Activated naive CD8-positive, alpha-beta T cell (primary cell): Measurements from ENCODE around the gene SNRPD2.

Source experiments
- H3K27ac Mint-ChIP-seq: one replicate; pipeline ENCODE4 v1.8.0; 2021; ENCODE audit warnings: mixed read lengths
- H3K27me3 Mint-ChIP-seq: one replicate; pipeline ENCODE4 v1.8.0; 2021; ENCODE audit warnings: mixed read lengths
- H3K36me3 Mint-ChIP-seq: one replicate; pipeline ENCODE4 v1.8.0; 2021; ENCODE audit warnings: mixed read lengths
- H3K4me1 Mint-ChIP-seq: one replicate; pipeline ENCODE4 v1.8.0; 2021; ENCODE audit warnings: low read depth, mixed read lengths
- H3K4me3 Mint-ChIP-seq: one replicate; pipeline ENCODE4 v1.8.0; 2021; ENCODE audit warnings: mild to moderate bottlenecking, mixed read lengths
- H3K9me3 Mint-ChIP-seq: one replicate; pipeline ENCODE4 v1.8.0; 2021; ENCODE audit warnings: low read depth, mixed read lengths

The SNRPD2 gene

GRCh38 chr19:45677351-45678230 is 14.2 kb downstream of the SNRPD2 start:
- H3K27me3 Mint-ChIP-seq = no peaks in the 10 kb centered on the region
- H3K4me1 Mint-ChIP-seq = peaks cover 17% of the 10 kb centered on the region
- no peaks in the 10 kb centered on the region for H3K9me3 Mint-ChIP-seq
- peak overlapping the region; percentile 7 for H3K27ac Mint-ChIP-seq
- H3K36me3 Mint-ChIP-seq = no peaks in the 10 kb centered on the region
- H3K4me3 Mint-ChIP-seq = peak overlapping the region; percentile 85

GRCh38 chr19:45676851-45677263 is 14.9 kb downstream of the SNRPD2 start:
- Mint-ChIP-seq H3K36me3 (no peaks in the 10 kb centered on the region), H3K4me1 (peaks cover 15% of the 10 kb centered on the region), H3K9me3 (no peaks in the 10 kb centered on the region), H3K4me3 (peak overlapping the region; percentile 78), H3K27ac (no peak overlapping the region), H3K27me3 (no peaks in the 10 kb centered on the region)

GRCh38 chr19:45674946-45675345 is 16.8 kb downstream of the SNRPD2 start:
- Mint-ChIP-seq H3K9me3 (no peaks in the 10 kb centered on the region), H3K27me3 (no peaks in the 10 kb centered on the region), H3K27ac (no peak overlapping the region), H3K36me3 (no peaks in the 10 kb centered on the region), H3K4me1 (peaks cover 19% of the 10 kb centered on the region), H3K4me3 (no peak overlapping the region)

GRCh38 chr19:45670670-45671453 is 20.9 kb downstream of the SNRPD2 start:
- H3K36me3 Mint-ChIP-seq = no peaks in the 10 kb centered on the region
- no peak overlapping the region for H3K27ac Mint-ChIP-seq
- H3K27me3 Mint-ChIP-seq = no peaks in the 10 kb centered on the region
- peaks cover 28% of the 10 kb centered on the region for H3K4me1 Mint-ChIP-seq
- no peaks in the 10 kb centered on the region for H3K9me3 Mint-ChIP-seq
- peak overlapping the region; percentile 58 for H3K4me3 Mint-ChIP-seq

- Mint-ChIP-seq H3K4me3 (peak overlapping the region; percentile 92), H3K9me3 (no peaks in the 10 kb centered on the region), H3K36me3 (no peaks in the 10 kb centered on the region), H3K27me3 (no peaks in the 10 kb centered on the region), H3K27ac (peak overlapping the region; percentile 69), H3K4me1 (peaks cover 31% of the 10 kb centered on the region)
Measured at GRCh38 chr19:45668342-45668871, 23.3 kb downstream of the SNRPD2 start.

- H3K36me3 Mint-ChIP-seq = no peaks in the 10 kb centered on the region
- peak within 1 kb of the TSS; percentile 92 for H3K4me3 Mint-ChIP-seq
- peak within 1 kb of the TSS; percentile 69 for H3K27ac Mint-ChIP-seq
- no peaks in the 10 kb centered on the region for H3K27me3 Mint-ChIP-seq
- H3K4me1 Mint-ChIP-seq = peaks cover 31% of the 10 kb centered on the region
- no peaks in the 10 kb centered on the region for H3K9me3 Mint-ChIP-seq
Measured at GRCh38 chr19:45667620-45668341, 24.0 kb downstream of the SNRPD2 start, which contains the start of gene GIPR. GIPR (plus strand) TSS chr19:45668221; CDS start chr19:45669521, 1,300 bp downstream.

GRCh38 chr19:45664575-45664974 is 27.2 kb downstream of the SNRPD2 start:
- Mint-ChIP-seq H3K36me3 (no peaks in the 10 kb centered on the region), H3K27ac (peak overlapping the region; percentile 6), H3K9me3 (no peaks in the 10 kb centered on the region), H3K27me3 (no peaks in the 10 kb centered on the region), H3K4me3 (no peak overlapping the region), H3K4me1 (peaks cover 22% of the 10 kb centered on the region)

GRCh38 chr19:45663800-45664199 is 28.0 kb downstream of the SNRPD2 start:
- H3K27ac Mint-ChIP-seq = no peak overlapping the region
- no peaks in the 10 kb centered on the region for H3K9me3 Mint-ChIP-seq
- no peaks in the 10 kb centered on the region for H3K36me3 Mint-ChIP-seq
- H3K4me3 Mint-ChIP-seq = no peak overlapping the region
- peaks cover 17% of the 10 kb centered on the region for H3K4me1 Mint-ChIP-seq
- H3K27me3 Mint-ChIP-seq = no peaks in the 10 kb centered on the region

GRCh38 chr19:45660636-45661035 is 31.1 kb downstream of the SNRPD2 start:
- Mint-ChIP-seq H3K27ac (no peak overlapping the region), H3K4me3 (no peak overlapping the region), H3K27me3 (no peaks in the 10 kb centered on the region), H3K9me3 (no peaks in the 10 kb centered on the region), H3K4me1 (peaks cover 3% of the 10 kb centered on the region), H3K36me3 (no peaks in the 10 kb centered on the region)

- Mint-ChIP-seq H3K36me3 (no peaks in the 10 kb centered on the region), H3K27ac (no peak overlapping the region), H3K9me3 (no peaks in the 10 kb centered on the region), H3K4me1 (no peaks in the 10 kb centered on the region), H3K4me3 (no peak overlapping the region), H3K27me3 (no peaks in the 10 kb centered on the region)
Measured at GRCh38 chr19:45659096-45659729, 32.5 kb downstream of the SNRPD2 start.

- Mint-ChIP-seq H3K36me3 (no peaks in the 10 kb centered on the region), H3K4me1 (no peaks in the 10 kb centered on the region), H3K27me3 (no peaks in the 10 kb centered on the region), H3K9me3 (no peaks in the 10 kb centered on the region), H3K27ac (no peak overlapping the region), H3K4me3 (no peak overlapping the region)
Measured at GRCh38 chr19:45657520-45658167, 34.1 kb downstream of the SNRPD2 start.

- no peaks in the 10 kb centered on the region for H3K36me3 Mint-ChIP-seq
- H3K4me3 Mint-ChIP-seq = no peak overlapping the region
- H3K27ac Mint-ChIP-seq = no peak overlapping the region
- H3K27me3 Mint-ChIP-seq = no peaks in the 10 kb centered on the region
- no peaks in the 10 kb centered on the region for H3K9me3 Mint-ChIP-seq
- no peaks in the 10 kb centered on the region for H3K4me1 Mint-ChIP-seq
Measured at GRCh38 chr19:45655073-45655472, 36.7 kb downstream of the SNRPD2 start.

GRCh38 chr19:45653634-45654033 is 38.1 kb downstream of the SNRPD2 start:
- H3K4me1 Mint-ChIP-seq = no peaks in the 10 kb centered on the region
- H3K9me3 Mint-ChIP-seq = no peaks in the 10 kb centered on the region
- no peaks in the 10 kb centered on the region for H3K36me3 Mint-ChIP-seq
- H3K27me3 Mint-ChIP-seq = no peaks in the 10 kb centered on the region
- H3K4me3 Mint-ChIP-seq = no peak overlapping the region
- H3K27ac Mint-ChIP-seq = no peak overlapping the region

GRCh38 chr19:45650722-45651121 is 41.0 kb downstream of the SNRPD2 start:
- Mint-ChIP-seq H3K36me3 (no peaks in the 10 kb centered on the region), H3K27me3 (peaks cover 3% of the 10 kb centered on the region), H3K4me3 (no peak overlapping the region), H3K9me3 (no peaks in the 10 kb centered on the region), H3K27ac (no peak overlapping the region), H3K4me1 (peaks cover 8% of the 10 kb centered on the region)
